Left cardiac atrium (tissue), 4 donors: ENCODE data around the gene MST1R. TPM values are rescaled to one million over a fixed set of nuclear protein-coding genes. Genes with fewer than 3 reads are reported as not detected.
"Not testable (repeated sequence)": the region's sequence is repeated elsewhere in the genome, so short reads cannot be mapped to it uniquely, and the experiment has no call there.

Experiments
- ATAC-seq, 2 donors: fragments of 200-7000 bp; cut with Tn5 transposase; one replicate each; pipeline ENCODE4 v1.9.1; 2020; ENCODE audit warnings: mild to moderate bottlenecking in 2 of 2, moderate library complexity in 2 of 2
- DNase-seq: peaks from one replicate; pipeline ENCODE4 v3.0.0-alpha.2; 2020
- intact Hi-C, 2 donors: fragments of 100-400 bp; cut with DNase I; formaldehyde crosslinking; loops; one replicate each; pipeline versions ENCODE4 v1.14.1 to v1.15.1; 2022 to 2023
- total RNA-seq, 2 donors: library from RNA; stranded (reverse); fragmentation: NEBNext Ultra II Directional; extraction: Animal tissue kit (Norgen Biotek cat#: 25700); gene quantifications; one replicate each; pipeline ENCODE4 v1.2.1, GENCODE V29; 2021
- donor health status: DM: no; HTN: yes; CAD: no.
- donor health status: DM: no; HTN: yes; CAD: no; lungs with severe emphysema.
- donor health status: DM: yes; HTN: yes; CAD: no.
- donor health status: Dilated cardiomyopathy.

Gene MST1R
- total RNA-seq, 2 donors from 2014 or later: 1.7 to 1.8 TPM

DNA sequence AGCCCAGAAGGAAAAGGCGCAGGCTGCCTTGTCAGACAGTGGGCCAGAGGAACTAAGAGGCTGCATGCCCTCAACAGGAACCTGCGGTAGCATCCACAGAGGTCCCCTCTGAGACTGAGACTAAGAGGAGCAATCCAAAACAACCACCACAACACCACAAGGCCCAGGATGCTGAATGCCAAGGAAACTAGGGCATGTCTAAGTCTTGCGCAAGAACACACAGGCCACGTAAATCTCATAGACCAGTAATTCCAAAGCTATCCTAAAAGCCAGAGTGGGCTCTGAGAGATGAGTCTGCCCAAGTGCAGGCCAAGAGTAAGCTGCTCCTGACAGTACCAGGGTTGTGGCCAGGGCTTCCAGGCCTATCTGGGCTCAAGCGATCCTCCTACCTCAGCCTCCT is 13.0 kb upstream of the MST1R start:
- intact Hi-C loops: no loop called here
- peak in 1 of 2 donors; percentile 24 for ATAC-seq

DNA sequence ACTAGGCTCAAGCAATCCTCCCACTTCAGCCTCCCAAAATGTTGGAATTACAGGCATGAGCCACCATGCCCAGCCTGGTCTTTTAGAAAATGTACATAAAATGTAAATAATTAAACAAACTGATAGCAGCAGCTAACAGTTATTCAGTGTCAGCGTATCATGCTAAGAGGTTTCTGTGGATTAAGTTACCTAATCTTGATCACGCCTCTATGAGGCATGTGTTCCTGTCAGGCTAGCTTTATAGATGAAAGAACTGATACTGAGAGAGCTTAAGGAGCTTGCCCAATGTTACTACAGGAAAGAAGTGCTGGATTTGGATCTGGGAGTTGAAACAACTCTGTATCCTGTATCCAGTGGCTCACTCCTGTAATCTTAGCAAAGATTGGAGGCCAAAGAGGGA is 11.2 kb upstream of the MST1R start:
- ATAC-seq: no peak
- DNase-seq: no peak
- intact Hi-C loops: no loop called here

More for the DNA sequence above, 13.0 kb upstream of the MST1R start:
- no peak for DNase-seq

DNA sequence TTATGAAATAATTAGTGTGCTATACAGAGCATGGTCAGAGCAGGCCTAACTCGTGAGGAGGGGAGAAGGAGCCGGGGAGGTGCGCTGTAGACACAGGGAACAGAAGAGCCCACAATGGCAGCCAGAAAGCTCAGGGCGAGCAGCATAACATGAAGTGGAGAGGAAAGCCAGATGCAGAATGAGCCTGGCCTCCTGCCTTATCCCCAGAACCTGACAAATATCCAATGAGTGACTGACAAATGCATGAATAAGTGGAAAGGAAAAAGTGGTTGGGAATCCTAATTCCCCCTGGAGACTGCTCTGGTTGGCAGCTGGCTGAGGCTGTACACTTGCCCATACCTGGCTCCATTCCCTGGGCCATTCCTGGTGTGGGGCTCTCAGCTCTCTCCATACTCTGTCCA is 9.2 kb upstream of the MST1R start:
- intact Hi-C loops: no loop called here
- peak in 1 of 2 donors; percentile 58 for ATAC-seq
- DNase-seq: no peak

DNA sequence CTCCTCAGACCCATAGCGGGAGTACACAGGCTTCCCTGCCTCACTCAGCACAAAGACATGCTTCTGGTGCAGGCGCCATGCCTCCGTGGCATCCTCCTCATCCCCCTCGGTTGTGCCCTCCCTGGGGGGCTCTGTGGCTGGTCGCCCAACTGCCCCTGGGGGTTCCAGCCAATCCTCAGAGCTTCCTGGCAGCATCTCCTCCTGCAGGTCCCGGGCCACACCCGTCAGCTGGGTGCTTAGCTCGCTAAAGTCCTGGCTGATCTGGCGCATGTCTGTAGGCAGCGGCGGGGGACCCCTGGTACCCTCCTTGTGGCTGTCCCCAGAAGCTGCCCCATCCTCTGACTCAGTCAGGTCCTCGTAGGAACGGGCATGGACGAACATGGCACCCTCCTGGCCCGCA is 7.9 kb upstream of the MST1R start:
- intact Hi-C loops: no loop called here
- DNase-seq (no peak), ATAC-seq (no peak)

DNA sequence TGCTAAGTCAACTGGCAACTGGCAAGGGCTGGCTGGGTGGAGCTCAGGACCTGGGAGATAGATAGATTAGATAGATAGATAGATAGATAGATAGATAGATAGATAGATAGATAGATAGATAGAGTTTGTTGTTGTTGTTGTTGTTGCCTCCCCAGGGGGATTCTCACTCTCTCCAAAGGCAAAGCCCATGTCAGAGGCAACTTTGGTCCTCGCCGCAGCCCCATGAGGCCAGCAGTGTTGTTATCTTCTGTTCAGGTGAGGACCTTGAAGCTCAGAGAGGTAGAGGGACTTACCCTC is 7.4 kb upstream of the MST1R start:
- ATAC-seq: no peak
- intact Hi-C loops: no loop called here
- no peak for DNase-seq

DNA sequence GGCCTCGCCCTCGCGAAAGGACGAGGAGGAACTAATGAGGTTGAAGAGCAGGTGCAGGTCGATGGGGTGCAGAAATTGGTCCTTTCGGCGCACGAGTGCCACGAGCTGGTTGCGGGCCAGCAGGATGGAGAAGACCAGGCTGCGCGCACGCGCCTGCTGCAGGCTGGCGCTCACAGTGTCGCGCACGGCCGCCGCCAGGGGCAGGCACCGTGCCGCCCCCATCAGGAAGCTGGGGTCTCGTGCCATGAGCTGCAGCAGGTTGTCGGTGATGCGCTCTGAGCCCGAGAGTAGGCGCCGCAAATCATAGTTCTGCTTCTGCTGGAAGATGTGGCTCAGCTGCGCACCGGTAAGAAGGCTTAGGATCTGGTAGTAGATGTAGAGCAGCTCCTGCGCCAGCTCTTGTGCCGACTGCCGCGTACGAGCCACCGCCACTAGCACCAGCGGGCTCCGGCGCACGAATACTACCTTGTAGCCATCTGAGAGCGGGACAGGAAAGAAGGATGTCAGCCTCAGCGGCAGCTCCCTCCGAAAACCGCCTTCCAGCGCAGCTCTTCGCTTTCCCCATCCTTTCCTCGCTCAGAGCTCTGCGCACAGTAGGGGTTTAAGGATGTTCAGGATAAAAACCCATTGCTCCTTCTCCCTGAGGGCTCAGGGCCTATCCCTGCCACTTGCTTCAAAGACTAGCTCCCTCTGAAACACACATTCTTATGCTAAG is 6.9 kb upstream of the MST1R start:
- intact Hi-C loops: no loop called here
- no peak for ATAC-seq

DNA sequence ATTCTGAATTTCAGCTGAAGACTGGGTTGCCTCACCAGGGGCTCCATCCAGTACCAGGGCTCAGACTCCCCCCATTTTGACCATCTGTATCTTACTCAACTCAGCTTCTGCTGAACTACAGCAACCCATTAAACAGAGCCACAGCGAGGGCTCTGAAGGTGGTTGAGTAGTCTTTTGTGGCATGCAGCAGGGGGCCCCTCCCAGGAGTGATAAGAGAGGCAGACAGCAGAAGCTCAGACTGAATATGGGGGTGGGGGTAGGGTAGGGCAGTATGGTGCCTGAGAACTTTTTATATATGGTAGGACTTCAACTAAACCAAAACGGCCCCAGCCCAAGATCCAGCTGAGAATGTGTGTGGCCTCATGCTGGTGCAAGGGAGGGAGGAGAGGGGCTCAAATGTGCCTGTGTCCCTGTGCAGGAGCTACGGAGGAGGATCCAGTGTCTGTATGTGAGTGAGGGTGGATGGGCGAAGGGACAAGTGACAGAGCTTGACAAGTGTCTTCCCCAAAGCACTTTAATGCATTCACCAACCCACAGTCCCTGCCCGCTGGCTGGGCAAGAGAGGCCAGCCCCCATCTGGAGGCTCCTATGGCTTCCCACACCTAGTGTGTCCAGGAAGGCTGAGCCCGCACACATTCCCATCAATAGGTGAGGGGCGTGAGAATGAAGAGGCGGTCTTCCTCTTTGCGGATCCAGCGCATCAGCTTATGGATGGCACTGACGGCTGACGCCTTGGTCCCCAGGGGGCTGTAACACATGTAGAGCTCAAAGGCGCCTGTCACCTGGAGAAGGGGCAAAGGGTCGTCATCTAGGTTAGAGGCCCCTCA is 4.9 kb upstream of the MST1R start:
- DNase-seq (no peak), ATAC-seq (no peak)
- intact Hi-C loops: loop anchor here in 1 of 2 donors (5.0 kb wide), 1 partner anchor 66 kb away; no protein-coding TSS in a partner anchor

More for the DNA sequence above, 6.9 kb upstream of the MST1R start:
- DNase-seq: no peak

DNA sequence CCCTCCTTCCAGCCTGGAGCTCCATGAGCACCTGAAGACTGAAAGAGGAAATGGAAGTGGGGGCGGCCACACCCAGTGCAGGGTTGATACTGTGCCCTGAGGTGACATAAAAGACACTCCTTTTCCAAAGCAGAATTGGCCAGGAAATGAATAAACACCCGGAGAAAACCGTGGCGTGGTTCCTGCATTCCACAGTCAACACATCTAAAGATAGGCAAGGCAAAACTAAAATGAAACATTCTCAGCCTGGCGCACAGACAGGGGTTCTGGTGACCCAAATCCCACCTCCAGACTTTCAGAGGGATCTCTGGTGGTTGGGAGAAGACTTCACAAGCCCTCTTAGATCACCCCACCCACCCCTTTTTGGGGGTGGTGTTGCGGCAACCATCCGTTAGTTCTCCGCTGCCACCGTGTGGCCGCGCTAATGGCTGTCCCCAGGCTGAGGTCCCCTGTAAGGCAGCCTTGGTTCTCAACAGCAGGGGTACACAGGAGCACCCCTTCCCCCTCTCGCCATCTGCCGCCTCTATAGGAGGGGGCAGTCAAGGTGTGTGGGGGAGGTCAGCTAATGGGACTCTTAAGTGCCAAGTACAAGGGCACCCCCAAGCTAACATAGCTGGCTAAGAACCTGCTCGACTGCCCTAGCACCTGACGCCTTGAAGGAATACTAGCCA is 2.5 kb upstream of the MST1R start:
- intact Hi-C loops: loop anchor here in 1 of 2 donors (2.0 to 5.0 kb wide), 2 partner anchors 64 to 103 kb away; partner anchors contain the start of gene INKA1
- peak; percentile 36 to 60 for ATAC-seq
- DNase-seq: peak; percentile 65

DNA sequence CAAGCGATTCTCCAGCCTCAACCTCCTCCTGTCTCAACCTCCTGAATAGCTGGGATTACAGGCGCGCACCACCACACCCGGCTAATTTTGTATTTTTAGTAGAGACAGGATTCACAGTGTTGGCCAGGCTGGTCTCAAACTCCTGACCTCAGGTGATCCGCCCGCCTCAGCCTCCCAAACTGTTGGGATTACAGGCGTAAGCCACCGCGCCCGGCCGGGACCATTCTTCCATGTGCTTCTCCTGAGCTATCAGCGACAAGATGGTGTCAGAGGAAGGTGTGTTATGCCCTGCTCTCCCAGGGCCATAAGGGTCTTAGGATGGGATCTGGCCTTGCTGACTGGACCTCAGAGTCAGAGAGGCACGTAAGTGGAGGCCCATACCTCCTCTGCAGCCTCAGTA is 775 bp upstream of the MST1R start:
- intact Hi-C loops, DNase-seq, ATAC-seq: not testable (repeated sequence)

DNA sequence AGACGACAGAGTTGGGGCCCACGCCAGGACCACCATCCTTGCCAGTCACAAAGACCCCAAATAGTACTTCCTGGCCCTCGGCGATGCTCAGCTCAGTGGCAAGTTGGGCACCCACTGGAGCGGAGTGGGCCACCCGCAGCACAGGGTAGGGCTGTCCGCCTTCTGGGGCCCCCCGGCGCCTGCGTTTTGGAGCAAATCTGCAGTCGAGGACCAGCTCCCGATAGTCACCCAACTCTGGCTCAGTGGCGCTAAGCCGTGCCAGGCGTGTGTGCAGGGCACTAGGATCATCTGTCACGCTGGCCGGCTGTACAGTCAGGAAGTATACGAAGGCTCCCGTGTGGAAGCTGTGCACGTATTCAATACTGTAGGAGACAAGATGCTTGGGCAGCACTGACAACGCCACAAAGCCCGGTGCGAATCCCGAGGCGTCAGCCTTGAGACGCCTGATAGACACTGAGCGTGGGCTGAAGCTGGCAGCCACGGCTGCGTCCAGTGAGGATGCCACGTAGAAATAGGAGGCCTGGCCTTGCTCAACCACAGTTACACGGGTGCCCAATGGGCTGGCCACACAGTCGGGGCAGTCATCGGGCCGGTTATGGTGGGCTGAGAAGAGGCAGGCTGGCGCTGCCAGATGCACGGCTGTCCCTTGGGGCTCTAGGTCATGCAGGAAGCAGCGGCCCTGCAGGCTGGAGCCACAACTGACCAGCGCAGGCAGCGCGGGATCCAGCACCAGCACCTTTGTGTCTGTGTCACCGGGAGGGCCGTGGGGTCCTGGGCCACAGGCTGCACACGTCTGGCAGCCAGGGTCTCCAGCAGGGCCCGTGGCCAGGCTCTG is 945 bp downstream of the MST1R start:
- intact Hi-C loops: no loop called here
- DNase-seq (no peak), ATAC-seq (no peak)

DNA sequence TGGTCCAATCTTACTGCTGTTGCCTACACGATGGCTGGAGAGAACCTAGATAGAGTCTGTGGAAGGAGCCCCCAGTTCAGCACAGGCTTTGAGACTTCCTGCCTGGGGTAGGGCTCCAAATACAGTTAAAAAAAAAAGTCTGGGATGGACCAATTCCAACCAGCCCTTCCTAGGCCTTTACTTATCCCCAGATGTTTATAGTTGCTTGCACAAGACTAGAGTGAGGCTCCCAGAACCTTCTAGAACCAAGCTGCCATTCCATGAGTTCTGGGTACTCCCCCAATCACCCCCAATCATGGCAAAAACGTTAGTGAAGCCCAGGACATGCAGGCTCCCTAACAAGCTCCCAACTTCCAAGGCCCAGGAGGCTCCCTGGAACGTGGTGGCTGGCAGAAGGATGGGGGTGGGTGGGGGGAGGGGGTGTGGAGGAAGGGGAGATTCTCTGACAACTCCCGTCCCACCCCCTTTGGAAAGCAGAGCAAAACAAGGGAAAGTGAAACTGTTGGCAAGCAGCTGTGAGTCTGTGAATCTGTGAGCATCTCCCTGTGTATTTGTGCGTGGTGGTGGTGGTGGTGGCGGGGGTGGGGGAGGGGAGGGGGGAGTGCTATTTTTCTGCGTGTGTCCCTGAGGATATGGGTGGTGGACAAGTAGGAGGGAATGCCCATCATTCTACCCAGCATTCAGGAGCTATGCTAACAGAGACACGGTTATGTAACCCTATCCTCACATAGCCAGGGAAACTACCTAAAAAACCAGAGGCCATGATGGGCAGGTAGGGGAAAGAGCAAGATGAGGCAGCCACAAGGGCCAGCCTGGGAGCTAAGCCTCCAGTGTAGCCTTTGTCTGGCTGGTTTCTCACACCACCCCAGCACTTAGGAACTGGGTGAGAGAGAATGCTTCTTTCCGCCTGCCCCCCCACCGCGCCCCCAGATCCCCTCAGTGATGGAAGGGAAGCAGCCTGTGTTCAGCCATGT is 2.0 kb downstream of the MST1R start:
- no peak for ATAC-seq

DNA sequence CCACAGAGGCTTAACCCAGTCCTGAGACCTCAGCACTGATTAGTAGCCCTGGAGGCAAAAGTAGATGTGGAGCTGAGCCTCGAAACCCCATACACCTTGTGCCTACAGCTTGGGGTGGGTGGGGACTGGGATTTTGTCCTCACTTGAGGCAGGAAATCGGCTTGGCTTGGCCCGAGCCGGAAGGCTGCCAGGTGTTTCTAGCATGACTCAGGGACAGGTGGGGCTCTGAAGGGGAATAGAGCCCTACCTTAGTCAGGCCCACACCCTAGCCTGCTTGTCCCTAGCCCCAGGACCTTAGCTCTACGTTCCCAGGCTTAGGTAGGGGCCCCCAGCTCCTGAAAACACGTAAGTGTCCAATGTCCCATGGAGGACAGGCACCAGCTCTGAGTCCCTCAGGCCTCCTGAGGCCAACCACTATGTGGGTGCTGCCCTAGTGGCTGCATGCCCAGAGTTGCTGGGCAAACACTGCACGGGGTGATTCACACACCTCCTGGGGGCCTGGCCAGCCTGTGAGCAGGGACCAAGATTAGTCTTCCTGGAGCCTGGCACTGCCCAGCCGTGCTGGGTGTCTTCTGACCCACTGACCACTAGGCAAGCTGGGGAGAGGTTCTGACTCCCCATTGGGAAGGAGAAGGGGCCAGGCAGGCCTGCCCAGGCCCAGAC is 3.1 kb downstream of the MST1R start:
- DNase-seq: peak; percentile 62
- peak; percentile 64 to 89 for ATAC-seq
- intact Hi-C loops: no loop called here

More for the DNA sequence above, 2.0 kb downstream of the MST1R start:
- intact Hi-C loops: no loop called here
- no peak for DNase-seq

DNA sequence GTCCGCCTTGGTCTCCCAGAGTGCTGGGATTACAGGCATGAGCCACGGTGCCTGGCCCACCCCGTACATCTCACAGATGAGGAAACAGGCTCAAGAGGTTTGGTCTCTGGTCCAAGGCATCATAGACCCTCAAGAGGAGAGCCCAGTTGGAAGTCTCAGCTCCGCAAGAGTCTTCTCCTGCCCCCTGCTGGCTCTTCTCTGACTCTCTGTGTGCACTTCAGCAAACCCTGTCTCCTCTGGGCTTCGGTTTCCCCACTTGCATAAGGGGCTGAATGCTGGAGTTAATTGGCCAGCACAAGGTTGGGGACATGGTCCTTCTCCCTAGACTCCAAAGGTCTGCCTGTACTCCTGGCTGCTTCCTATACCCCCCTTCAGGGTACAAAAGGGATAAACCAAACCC is 3.9 kb downstream of the MST1R start:
- intact Hi-C loops: loop anchor here in 1 of 2 donors (10.0 kb wide), 1 partner anchor 55 kb away; no protein-coding TSS in a partner anchor
- ATAC-seq (no peak), DNase-seq (no peak)

DNA sequence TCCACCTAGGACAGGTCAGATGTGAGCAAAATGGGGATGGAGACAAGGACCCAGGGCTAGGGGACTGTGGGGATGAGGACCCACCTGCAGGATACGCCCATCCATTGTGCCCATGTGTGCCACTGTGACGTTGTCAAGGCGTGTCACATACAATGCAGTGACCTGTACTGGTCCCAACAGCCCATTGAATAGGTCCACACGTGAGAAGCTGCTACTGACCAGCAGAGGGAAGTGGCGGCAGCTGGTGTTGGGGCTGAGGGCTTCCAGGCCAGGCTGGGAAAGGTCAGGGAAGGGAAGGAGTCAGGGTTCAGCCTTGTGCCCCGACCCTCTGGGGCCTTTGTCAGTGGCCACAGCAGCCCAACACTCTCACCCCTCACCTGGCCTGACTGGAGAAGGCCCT is 4.7 kb downstream of the MST1R start:
- ATAC-seq (no peak), DNase-seq (no peak)
- intact Hi-C loops: loop anchor here in 1 of 2 donors (10.0 kb wide), 1 partner anchor 54 kb away; no protein-coding TSS in a partner anchor

DNA sequence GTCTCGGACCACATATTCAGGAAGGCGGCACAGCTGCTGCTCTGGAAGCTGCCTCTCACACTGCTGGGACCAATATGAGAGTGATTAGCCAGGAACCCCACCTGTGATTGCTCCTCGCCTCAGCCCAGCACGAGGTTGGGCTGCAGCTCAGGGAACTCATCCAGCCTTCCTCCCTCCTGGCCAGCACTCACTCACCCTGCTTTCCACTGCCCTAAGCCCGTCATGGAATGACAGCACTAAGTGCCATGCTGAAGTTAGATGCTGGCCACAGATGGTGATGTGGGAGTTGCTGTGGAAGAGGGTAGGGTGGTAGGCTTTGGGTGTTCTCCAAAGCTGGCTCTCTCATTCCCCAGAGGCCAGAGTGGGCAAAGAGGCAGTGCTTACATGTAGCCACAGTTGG is 7.3 kb downstream of the MST1R start:
- DNase-seq: no peak
- intact Hi-C loops: loop anchor here in 1 of 2 donors (10.0 kb wide), 1 partner anchor 52 kb away; no protein-coding TSS in a partner anchor
- ATAC-seq: no peak

DNA sequence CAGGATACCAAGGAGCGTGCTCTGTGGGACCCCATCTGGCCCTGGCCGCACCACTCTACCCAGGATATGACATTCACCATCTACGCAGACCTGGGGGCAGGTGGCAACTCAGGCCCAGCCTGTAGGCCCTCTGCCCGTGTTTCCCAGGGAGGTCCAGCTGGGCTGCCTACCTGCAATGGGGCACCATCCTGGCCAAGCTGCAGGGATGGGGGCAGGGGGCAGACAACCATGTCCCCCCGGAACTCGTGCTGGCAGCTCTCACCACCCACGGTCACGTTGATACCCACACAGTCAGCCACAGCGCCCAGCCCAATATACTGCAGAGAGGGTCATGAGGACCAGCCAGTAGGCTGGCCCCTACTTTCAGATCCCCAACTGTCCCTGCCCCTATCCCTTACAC is 7.9 kb downstream of the MST1R start:
- intact Hi-C loops: loop anchor here in 1 of 2 donors (10.0 kb wide), 1 partner anchor 51 kb away; no protein-coding TSS in a partner anchor
- DNase-seq (no peak), ATAC-seq (no peak)

DNA sequence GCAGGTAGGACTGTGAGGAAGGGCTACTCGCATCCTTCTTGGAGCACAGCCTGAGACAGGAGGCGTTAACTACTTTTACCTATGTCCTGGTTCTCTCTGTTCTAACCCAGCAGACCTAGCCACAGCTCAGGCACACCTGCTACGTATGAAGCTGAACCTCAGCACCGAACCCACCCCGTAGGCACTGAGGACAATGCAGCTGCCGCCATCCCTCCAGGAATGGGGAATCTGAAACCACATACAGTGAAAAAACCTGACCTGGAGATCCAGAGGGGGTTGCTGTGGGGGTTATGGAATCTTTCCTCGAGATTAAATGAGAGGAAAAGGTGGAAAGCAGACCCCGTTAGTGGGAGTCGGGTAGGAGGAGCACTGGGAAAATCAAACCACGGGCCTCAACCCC is 14.4 kb downstream of the MST1R start:
- intact Hi-C loops: no loop called here
- DNase-seq (no peak), ATAC-seq (no peak)
